Gastroesophageal sphincter (tissue), 4 donors: ENCODE data around the gene VIM. TPM values are rescaled to one million over a fixed set of nuclear protein-coding genes. Genes with fewer than 3 reads are reported as not detected.

ENCODE experiments used
- ATAC-seq: fragments of 150-250 bp; one replicate; pipeline ENCODE4 v1.9.1; 2016; ENCODE audit warnings: mild to moderate bottlenecking, moderate library complexity
- H3K27ac ChIP-seq, 4 donors: fragments of 200-600 bp; sonication (generic) in 3 of 4; 1 replicate in 3 of 4; 2 replicates in 1 of 4; pipeline ENCODE4 v1.5.1; 2016 to 2019
- H3K27me3 ChIP-seq: fragments of 200-600 bp; sonication (generic); one replicate; pipeline ENCODE4 v1.5.1; 2019
- H3K36me3 ChIP-seq, 2 donors: fragments of 200-600 bp; sonication (generic); one replicate each; pipeline ENCODE4 v1.5.1; 2019; ENCODE audit warnings: control low read depth in 1 of 2
- H3K4me1 ChIP-seq, 3 donors: fragments of 200-600 bp; sonication (generic); 1 replicate in 2 of 3; 2 replicates in 1 of 3; pipeline ENCODE4 v1.5.1; 2016 to 2019; ENCODE audit warnings: control low read depth in 2 of 3
- H3K4me3 ChIP-seq, 2 donors: fragments of 200-600 bp; sonication (generic); one replicate each; pipeline ENCODE4 v1.5.1; 2019; ENCODE audit warnings: mild to moderate bottlenecking in 1 of 2, moderate library complexity in 1 of 2
- H3K9me3 ChIP-seq, 3 donors: fragments of 200-600 bp; sonication (generic); one replicate each; pipeline ENCODE4 v1.5.1; 2017 to 2019; ENCODE audit warnings: control low read depth in 2 of 3
- CTCF ChIP-seq, 4 experiments: fragments of 200-600 bp in 2 of 4; fragments of 450-650 bp in 2 of 4; sonication (generic) in 1 of 4; IDR thresholded peaks; one replicate each; pipeline ENCODE4 v1.5.1; 2017 to 2019; ENCODE audit warnings: antibody characterized with exemption in 4 of 4, mild to moderate bottlenecking in 2 of 4, moderate library complexity in 2 of 4
- EP300 ChIP-seq: sonication (generic); formaldehyde crosslinking; IDR thresholded peaks from one replicate; pipeline ENCODE4 v1.6.1; 2017; ENCODE audit warnings: antibody characterized with exemption, mild to moderate bottlenecking
- POLR2A ChIP-seq, 2 donors: fragments of 450-650 bp; IDR thresholded peaks; one replicate each; pipeline ENCODE4 v1.6.1; 2017; ENCODE audit warnings: antibody characterized with exemption in 2 of 2, mild to moderate bottlenecking in 2 of 2, moderate library complexity in 1 of 2
- POLR2AphosphoS5 ChIP-seq: sonication (generic); formaldehyde crosslinking; IDR thresholded peaks from one replicate; pipeline ENCODE4 v1.6.1; 2017; ENCODE audit warnings: antibody characterized with exemption
- WGBS, 2 donors: methylation state at CpG; one replicate each; pipeline ENCODE4 v1.1.5; 2018; ENCODE audit warnings: low coverage in 1 of 2; 5-methylcytosine and 5-hydroxymethylcytosine counted together
- total RNA-seq, 4 donors: library from RNA; depleted of rRNA; stranded (reverse); fragments of >200 nt; gene quantifications; one replicate each; pipeline ENCODE4 v1.1.0, GENCODE V29; 2016

Gene VIM
- total RNA-seq, 4 donors from 2014 or later: 1,560 to 2,767 (median 2,026) TPM

GRCh38 chr10:17201794-17202116 is 26.3 kb upstream of the VIM start:
- H3K36me3 ChIP-seq: no peaks in the 10 kb centered on the region
- WGBS, 2 donors: 0 to 11% methylated on average over 1 to 3 of the region's 3 CpGs
- no peak for ATAC-seq
- peak overlapping the region; percentile 73 to 96 for H3K4me3 ChIP-seq
- H3K27ac ChIP-seq: peak overlapping the region; percentile 91 to 97 (median 94)
- no peaks in the 10 kb centered on the region for H3K27me3 ChIP-seq
- H3K9me3 ChIP-seq: no peaks in the 10 kb centered on the region
- H3K4me1 ChIP-seq: peaks cover 0 to 19% (median 0%) of the 10 kb centered on the region in 3 donors
- TF ChIP-seq EP300 (no peak), POLR2A (IDR thresholded peaks at IDR 0.05) (no peak), CTCF (IDR thresholded peaks at IDR 0.05) (no peak), POLR2AphosphoS5 (no peak)

DNA sequence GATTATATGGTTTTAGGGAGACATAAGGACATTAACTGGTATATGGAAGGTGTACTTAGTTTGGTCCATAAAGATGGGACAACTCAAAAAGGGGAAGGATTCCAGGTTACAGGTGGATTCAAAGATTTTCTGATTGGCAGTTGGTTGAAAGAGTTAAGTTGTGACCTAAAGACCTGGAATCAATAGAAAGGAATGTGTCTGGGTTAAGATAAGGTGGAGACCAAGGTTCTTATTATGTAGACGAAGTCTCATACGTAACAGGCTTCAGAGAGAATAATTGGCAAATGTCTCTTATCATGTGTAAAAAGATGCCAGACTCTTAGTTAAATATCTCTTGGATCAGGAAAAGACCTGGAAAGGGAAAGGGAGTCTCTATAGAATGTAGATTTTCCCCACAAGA is 25.5 kb upstream of the VIM start:
- H3K27me3 ChIP-seq: no peaks in the 10 kb centered on the region
- H3K36me3 ChIP-seq: no peaks in the 10 kb centered on the region
- H3K4me1 ChIP-seq: peaks cover 0 to 19% (median 0%) of the 10 kb centered on the region in 3 donors
- WGBS, 2 donors: 91 to 97% methylated on average over 2 of the region's 2 CpGs
- H3K27ac ChIP-seq: peak overlapping the region in 1 of 4 donors; percentile 93
- no peak for ATAC-seq
- no peaks in the 10 kb centered on the region for H3K9me3 ChIP-seq
- no peak overlapping the region for H3K4me3 ChIP-seq
- TF ChIP-seq POLR2A (IDR thresholded peaks at IDR 0.05): no peak
- TF ChIP-seq EP300: no peak

GRCh38 chr10:17202999-17203398 is 25.0 kb upstream of the VIM start:
- H3K27ac ChIP-seq: no peak overlapping the region
- no peaks in the 10 kb centered on the region for H3K9me3 ChIP-seq
- no peaks in the 10 kb centered on the region for H3K36me3 ChIP-seq
- TF ChIP-seq POLR2A (IDR thresholded peaks at IDR 0.05) (no peak), EP300 (no peak), POLR2AphosphoS5 (no peak), CTCF (IDR thresholded peaks at IDR 0.05) (no peak)
- H3K4me1 ChIP-seq: peaks cover 0 to 19% (median 0%) of the 10 kb centered on the region in 3 donors
- H3K27me3 ChIP-seq: no peaks in the 10 kb centered on the region
- no peak for ATAC-seq
- no peak overlapping the region for H3K4me3 ChIP-seq
- WGBS, 2 donors: 89 to 90% methylated on average over 3 to 4 of the region's 4 CpGs

GRCh38 chr10:17203416-17203815 is 24.6 kb upstream of the VIM start:
- no peak for TF ChIP-seq POLR2A (IDR thresholded peaks at IDR 0.05)
- no peak for TF ChIP-seq POLR2AphosphoS5
- no peak for TF ChIP-seq CTCF (IDR thresholded peaks at IDR 0.05)
- no peak for TF ChIP-seq EP300
- H3K4me1 ChIP-seq: peaks cover 0 to 19% (median 0%) of the 10 kb centered on the region in 3 donors
- no peak for ATAC-seq
- H3K36me3 ChIP-seq: no peaks in the 10 kb centered on the region
- no peak overlapping the region for H3K4me3 ChIP-seq
- no peaks in the 10 kb centered on the region for H3K9me3 ChIP-seq
- H3K27ac ChIP-seq: no peak overlapping the region
- 22 to 49% methylated on average over 2 to 3 of the region's 3 CpGs for WGBS, 2 donors
- H3K27me3 ChIP-seq: no peaks in the 10 kb centered on the region

DNA sequence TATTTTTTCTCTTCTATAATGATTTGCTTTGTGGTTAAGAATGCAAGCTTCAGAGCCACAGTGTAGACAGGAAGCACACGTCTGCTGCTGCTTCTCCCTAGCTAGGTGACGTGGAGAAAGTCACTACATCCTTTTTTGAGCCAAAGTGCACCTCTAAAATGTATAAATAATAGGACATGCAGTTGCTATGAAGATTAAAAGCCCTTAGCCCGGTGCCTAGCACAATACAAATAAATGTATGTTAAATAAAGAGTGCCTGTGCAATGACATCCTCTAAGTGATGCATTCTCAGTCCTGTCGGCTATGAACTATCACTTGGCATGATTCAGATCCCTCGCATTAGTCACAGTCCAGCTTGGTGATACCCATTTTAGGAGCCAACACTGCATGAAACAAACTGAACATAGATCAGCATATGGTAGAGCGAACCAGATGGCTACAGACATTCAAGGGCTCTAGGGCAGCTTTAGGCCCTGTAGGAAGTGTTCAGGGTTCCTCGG is 21.8 kb upstream of the VIM start:
- no peak for TF ChIP-seq POLR2A (IDR thresholded peaks at IDR 0.05)
- TF ChIP-seq EP300: no peak
- no peak for TF ChIP-seq POLR2AphosphoS5
- no peak for TF ChIP-seq CTCF (IDR thresholded peaks at IDR 0.05)
- WGBS, 2 donors: 26 to 46% methylated on average over 4 to 7 of the region's 7 CpGs
- Histone ChIP-seq H3K36me3 (no peaks in the 10 kb centered on the region), H3K27ac (no peak overlapping the region), H3K4me1 (peaks cover 0 to 21% (median 0%) of the 10 kb centered on the region in 3 donors), H3K27me3 (no peaks in the 10 kb centered on the region), H3K4me3 (no peak overlapping the region), H3K9me3 (no peaks in the 10 kb centered on the region)
- ATAC-seq: no peak
